ENCODE results near the gene ACCSL. TPM values are rescaled to one million over a fixed set of nuclear protein-coding genes. Genes with fewer than 3 reads are reported as not detected.

ACCSL gene
- total and polyA plus RNA-seq, 2 donors from 2014 or later, result not detected

GRCh38 chr11:44015624-44016007 lies 32.2 kb upstream of the ACCSL start:
- Histone ChIP-seq H3K4me3 (ENCODE audit: low read length in 3 of 3) (no peak overlapping the region), H3K27ac (ENCODE audit: low read depth in 2 of 2, low read length in 2 of 2) (no peak overlapping the region), H3K9me3 (ENCODE audit: control insufficient read depth in 2 of 3, insufficient read depth in 1 of 3, low read length in 3 of 3) (no peaks in the 10 kb centered on the region), H3K36me3 (ENCODE audit: control insufficient read depth in 2 of 3, insufficient read depth in 3 of 3, low read length in 3 of 3) (no peaks in the 10 kb centered on the region), H3K27me3 (ENCODE audit: control insufficient read depth, insufficient read depth, low read length) (no peaks in the 10 kb centered on the region), H3K4me1 (ENCODE audit: control insufficient read depth in 2 of 3, insufficient read depth in 2 of 3, low read depth in 1 of 3, low read length in 3 of 3) (peaks cover 0 to 3% (median 0%) of the 10 kb centered on the region in 3 donors), H3K9ac (ENCODE audit: low read length in 3 of 3) (no peak overlapping the region)
- DNase-seq (no peak), FAIRE-seq (no peak)
- intact Hi-C loops (cut with DNase I), result no loop called here
- TF ChIP-seq, protein P1, sequence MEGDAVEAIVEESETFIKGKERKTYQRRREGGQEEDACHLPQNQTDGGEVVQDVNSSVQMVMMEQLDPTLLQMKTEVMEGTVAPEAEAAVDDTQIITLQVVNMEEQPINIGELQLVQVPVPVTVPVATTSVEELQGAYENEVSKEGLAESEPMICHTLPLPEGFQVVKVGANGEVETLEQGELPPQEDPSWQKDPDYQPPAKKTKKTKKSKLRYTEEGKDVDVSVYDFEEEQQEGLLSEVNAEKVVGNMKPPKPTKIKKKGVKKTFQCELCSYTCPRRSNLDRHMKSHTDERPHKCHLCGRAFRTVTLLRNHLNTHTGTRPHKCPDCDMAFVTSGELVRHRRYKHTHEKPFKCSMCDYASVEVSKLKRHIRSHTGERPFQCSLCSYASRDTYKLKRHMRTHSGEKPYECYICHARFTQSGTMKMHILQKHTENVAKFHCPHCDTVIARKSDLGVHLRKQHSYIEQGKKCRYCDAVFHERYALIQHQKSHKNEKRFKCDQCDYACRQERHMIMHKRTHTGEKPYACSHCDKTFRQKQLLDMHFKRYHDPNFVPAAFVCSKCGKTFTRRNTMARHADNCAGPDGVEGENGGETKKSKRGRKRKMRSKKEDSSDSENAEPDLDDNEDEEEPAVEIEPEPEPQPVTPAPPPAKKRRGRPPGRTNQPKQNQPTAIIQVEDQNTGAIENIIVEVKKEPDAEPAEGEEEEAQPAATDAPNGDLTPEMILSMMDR (IDR thresholded peaks at IDR 0.05; ENCODE audit: borderline replicate concordance, extremely low read depth, insufficient read depth), result no peak

GRCh38 chr11:44016131-44016530 lies 31.6 kb upstream of the ACCSL start:
- Histone ChIP-seq H3K36me3 (ENCODE audit: control insufficient read depth in 2 of 3, insufficient read depth in 3 of 3, low read length in 3 of 3) (no peaks in the 10 kb centered on the region), H3K9me3 (ENCODE audit: control insufficient read depth in 2 of 3, insufficient read depth in 1 of 3, low read length in 3 of 3) (no peaks in the 10 kb centered on the region), H3K4me1 (ENCODE audit: control insufficient read depth in 2 of 3, insufficient read depth in 2 of 3, low read depth in 1 of 3, low read length in 3 of 3) (peaks cover 0 to 3% (median 0%) of the 10 kb centered on the region in 3 donors), H3K9ac (ENCODE audit: low read length in 3 of 3) (no peak overlapping the region), H3K4me3 (ENCODE audit: low read length in 3 of 3) (no peak overlapping the region), H3K27ac (ENCODE audit: low read depth in 2 of 2, low read length in 2 of 2) (peak overlapping the region in 1 of 2 donors; percentile 52), H3K27me3 (ENCODE audit: control insufficient read depth, insufficient read depth, low read length) (no peaks in the 10 kb centered on the region)
- DNase-seq, result peak in 2 of 5 donors; percentile 22 to 88
- FAIRE-seq, result no peak
- intact Hi-C loops (cut with DNase I), result no loop called here
- TF ChIP-seq, protein P1 (IDR thresholded peaks at IDR 0.05; ENCODE audit: borderline replicate concordance, extremely low read depth, insufficient read depth), result no peak

- FAIRE-seq, result no peak
- H3K27ac ChIP-seq (ENCODE audit: low read depth in 2 of 2, low read length in 2 of 2), result peak overlapping the region in 1 of 2 donors; percentile 52
- H3K27me3 ChIP-seq (ENCODE audit: control insufficient read depth, insufficient read depth, low read length), result no peaks in the 10 kb centered on the region
- no peaks in the 10 kb centered on the region for H3K9me3 ChIP-seq (ENCODE audit: control insufficient read depth in 2 of 3, insufficient read depth in 1 of 3, low read length in 3 of 3)
- H3K36me3 ChIP-seq (ENCODE audit: control insufficient read depth in 2 of 3, insufficient read depth in 3 of 3, low read length in 3 of 3), result no peaks in the 10 kb centered on the region
- peaks cover 0 to 3% (median 0%) of the 10 kb centered on the region in 3 donors for H3K4me1 ChIP-seq (ENCODE audit: control insufficient read depth in 2 of 3, insufficient read depth in 2 of 3, low read depth in 1 of 3, low read length in 3 of 3)
- no peak overlapping the region for H3K9ac ChIP-seq (ENCODE audit: low read length in 3 of 3)
- no peak overlapping the region for H3K4me3 ChIP-seq (ENCODE audit: low read length in 3 of 3)
- TF ChIP-seq, protein P1 (IDR thresholded peaks at IDR 0.05; ENCODE audit: borderline replicate concordance, extremely low read depth, insufficient read depth), result no peak
- intact Hi-C loops (cut with DNase I), result no loop called here
- peak in 1 of 5 donors; percentile 9 for DNase-seq
Observed at GRCh38 chr11:44016546-44017442, 31.0 kb upstream of the ACCSL start.
